Smooth muscle cell (in vitro differentiated cells): ENCODE results near the gene NFE2L3. TPM values are rescaled to one million over a fixed set of nuclear protein-coding genes. Genes with fewer than 3 reads are reported as not detected.
A peak's percentile ranks its signal among the peaks of the same experiment; 100 is the strongest.

Source experiments
- DNase-seq: peaks from one replicate; lab custom pipeline; 2025; ENCODE audit not compliant: unreplicated experiment; lab: John Stamatoyannopoulos, UW
- H2AFZ ChIP-seq: fragments of 200-600 bp; sonication (generic); 2 replicates; pipeline ENCODE4 v1.6.0; 2016; ENCODE audit warnings: antibody characterized with exemption, low read depth, mild to moderate bottlenecking
- H3F3A ChIP-seq: fragments of 200-600 bp; sonication (generic); 2 replicates; pipeline ENCODE4 v1.6.0; 2017; ENCODE audit warnings: antibody characterized with exemption, low read depth
- H3K27ac ChIP-seq: fragments of 200-600 bp; sonication (generic); 2 replicates; pipeline ENCODE4 v1.5.1; 2016; ENCODE audit warnings: low read depth, mild to moderate bottlenecking
- H3K27me3 ChIP-seq: fragments of 200-600 bp; sonication (generic); 2 replicates; pipeline ENCODE4 v1.6.1; 2016; ENCODE audit warnings: low read depth, mild to moderate bottlenecking
- H3K36me3 ChIP-seq: fragments of 200-600 bp; sonication (generic); 2 replicates; pipeline ENCODE4 v1.5.1; 2016; ENCODE audit warnings: low read depth
- H3K4me1 ChIP-seq: fragments of 200-600 bp; sonication (generic); 2 replicates; pipeline ENCODE4 v1.5.1; 2016; ENCODE audit warnings: low read depth
- H3K4me2 ChIP-seq: fragments of 200-600 bp; sonication (generic); 2 replicates; pipeline ENCODE4 v1.6.0; 2016; ENCODE audit warnings: mild to moderate bottlenecking
- H3K4me3 ChIP-seq: fragments of 200-600 bp; sonication (generic); 2 replicates; pipeline ENCODE4 v1.5.1; 2016; ENCODE audit warnings: mild to moderate bottlenecking
- H3K79me2 ChIP-seq: fragments of 200-600 bp; sonication (generic); 2 replicates; pipeline ENCODE4 v1.6.0; 2016; ENCODE audit warnings: low read depth, mild to moderate bottlenecking
- H3K9ac ChIP-seq: fragments of 200-600 bp; sonication (generic); 2 replicates; pipeline ENCODE4 v1.6.0; 2016; ENCODE audit warnings: low read depth
- H3K9me3 ChIP-seq: fragments of 200-600 bp; sonication (generic); replicated peaks from 2 replicates; pipeline ENCODE4 v1.5.1; 2016; ENCODE audit warnings: low read depth
- H4K20me1 ChIP-seq: fragments of 200-600 bp; sonication (generic); 2 replicates; pipeline ENCODE4 v1.6.0; 2016; ENCODE audit warnings: low read depth
- WGBS: methylation state at CpG from one replicate; pipeline ENCODE4 v1.1.7; 2016; ENCODE audit warnings: low lambda C conversion rate; 5-methylcytosine and 5-hydroxymethylcytosine counted together
- polyA plus RNA-seq: library from polyadenylated mRNA; unstranded; fragments of >200 nt; fragmentation: Nextera tagmentation; extraction: Ambion mirVana; gene quantifications from 2 replicates; pipeline ENCODE4 v1.2.1, GENCODE V29; 2016
- total RNA-seq: library from RNA; depleted of rRNA; stranded (reverse); fragments of >200 nt; gene quantifications from 2 replicates; pipeline ENCODE4 v1.2.3, GENCODE V29; 2014
- TF ChIP-seq, protein P1 (sequence below): fragments of 200-600 bp; sonication (generic); IDR thresholded peaks from 2 replicates; pipeline ENCODE4 v1.5.1; 2017; ENCODE audit warnings: borderline replicate concordance, mild to moderate bottlenecking, antibody characterized with exemption; ENCODE audit not compliant: insufficient read depth, poor library complexity, severe bottlenecking

The NFE2L3 gene
- total and polyA plus RNA-seq, 2 experiments from 2014 or later: 2.4 to 5.5 TPM

DNA sequence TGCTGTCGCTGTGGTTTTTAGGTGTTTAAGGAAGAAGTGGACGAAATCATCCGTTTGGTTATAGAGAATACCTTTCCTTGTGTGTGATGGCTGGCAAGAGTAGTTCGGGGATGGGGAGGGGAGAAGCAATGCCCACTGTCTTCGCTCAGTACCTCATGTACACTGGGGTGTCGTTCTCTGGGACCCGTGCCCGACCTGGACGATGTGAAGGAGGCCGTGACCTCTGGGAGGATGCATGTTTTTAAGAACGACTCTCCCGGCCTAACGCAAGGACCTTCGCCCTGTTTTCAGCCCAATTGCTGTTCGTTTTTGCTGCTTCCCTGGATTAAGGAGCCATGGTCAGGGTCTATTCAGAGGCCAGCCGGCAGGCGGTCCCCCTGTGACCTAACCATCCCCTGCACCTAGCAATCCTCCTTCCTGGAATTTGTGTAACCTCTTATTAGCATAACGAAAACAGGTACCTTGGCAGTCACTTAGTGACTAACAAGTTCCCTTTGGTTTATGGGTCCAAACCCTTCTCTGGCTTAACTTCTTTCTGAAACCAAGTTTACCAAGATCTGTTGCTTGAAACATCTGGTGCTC, 1.3 kb downstream of the NFE2L3 start:
- no peaks in the 10 kb centered on the region for H3K36me3 ChIP-seq
- peak overlapping the region; percentile 33 for H2AFZ ChIP-seq
- peak overlapping the region; percentile 86 for H3K4me2 ChIP-seq
- H3K9me3 ChIP-seq: no peaks in the 10 kb centered on the region
- WGBS: 10% methylated on average over 18 of the region's 18 CpGs
- TF ChIP-seq, protein P1, sequence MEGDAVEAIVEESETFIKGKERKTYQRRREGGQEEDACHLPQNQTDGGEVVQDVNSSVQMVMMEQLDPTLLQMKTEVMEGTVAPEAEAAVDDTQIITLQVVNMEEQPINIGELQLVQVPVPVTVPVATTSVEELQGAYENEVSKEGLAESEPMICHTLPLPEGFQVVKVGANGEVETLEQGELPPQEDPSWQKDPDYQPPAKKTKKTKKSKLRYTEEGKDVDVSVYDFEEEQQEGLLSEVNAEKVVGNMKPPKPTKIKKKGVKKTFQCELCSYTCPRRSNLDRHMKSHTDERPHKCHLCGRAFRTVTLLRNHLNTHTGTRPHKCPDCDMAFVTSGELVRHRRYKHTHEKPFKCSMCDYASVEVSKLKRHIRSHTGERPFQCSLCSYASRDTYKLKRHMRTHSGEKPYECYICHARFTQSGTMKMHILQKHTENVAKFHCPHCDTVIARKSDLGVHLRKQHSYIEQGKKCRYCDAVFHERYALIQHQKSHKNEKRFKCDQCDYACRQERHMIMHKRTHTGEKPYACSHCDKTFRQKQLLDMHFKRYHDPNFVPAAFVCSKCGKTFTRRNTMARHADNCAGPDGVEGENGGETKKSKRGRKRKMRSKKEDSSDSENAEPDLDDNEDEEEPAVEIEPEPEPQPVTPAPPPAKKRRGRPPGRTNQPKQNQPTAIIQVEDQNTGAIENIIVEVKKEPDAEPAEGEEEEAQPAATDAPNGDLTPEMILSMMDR: no peak
- no peak overlapping the region for H3K27ac ChIP-seq
- H3K9ac ChIP-seq: no peak overlapping the region
- peaks cover 38% of the 10 kb centered on the region for H3K27me3 ChIP-seq
- no peaks in the 10 kb centered on the region for H3K79me2 ChIP-seq
- H3K4me1 ChIP-seq: peaks cover 11% of the 10 kb centered on the region
- H3F3A ChIP-seq: peaks cover 5% of the 10 kb centered on the region
- no peak for DNase-seq
- H3K4me3 ChIP-seq: peak overlapping the region; percentile 53
- no peaks in the 10 kb centered on the region for H4K20me1 ChIP-seq

DNA sequence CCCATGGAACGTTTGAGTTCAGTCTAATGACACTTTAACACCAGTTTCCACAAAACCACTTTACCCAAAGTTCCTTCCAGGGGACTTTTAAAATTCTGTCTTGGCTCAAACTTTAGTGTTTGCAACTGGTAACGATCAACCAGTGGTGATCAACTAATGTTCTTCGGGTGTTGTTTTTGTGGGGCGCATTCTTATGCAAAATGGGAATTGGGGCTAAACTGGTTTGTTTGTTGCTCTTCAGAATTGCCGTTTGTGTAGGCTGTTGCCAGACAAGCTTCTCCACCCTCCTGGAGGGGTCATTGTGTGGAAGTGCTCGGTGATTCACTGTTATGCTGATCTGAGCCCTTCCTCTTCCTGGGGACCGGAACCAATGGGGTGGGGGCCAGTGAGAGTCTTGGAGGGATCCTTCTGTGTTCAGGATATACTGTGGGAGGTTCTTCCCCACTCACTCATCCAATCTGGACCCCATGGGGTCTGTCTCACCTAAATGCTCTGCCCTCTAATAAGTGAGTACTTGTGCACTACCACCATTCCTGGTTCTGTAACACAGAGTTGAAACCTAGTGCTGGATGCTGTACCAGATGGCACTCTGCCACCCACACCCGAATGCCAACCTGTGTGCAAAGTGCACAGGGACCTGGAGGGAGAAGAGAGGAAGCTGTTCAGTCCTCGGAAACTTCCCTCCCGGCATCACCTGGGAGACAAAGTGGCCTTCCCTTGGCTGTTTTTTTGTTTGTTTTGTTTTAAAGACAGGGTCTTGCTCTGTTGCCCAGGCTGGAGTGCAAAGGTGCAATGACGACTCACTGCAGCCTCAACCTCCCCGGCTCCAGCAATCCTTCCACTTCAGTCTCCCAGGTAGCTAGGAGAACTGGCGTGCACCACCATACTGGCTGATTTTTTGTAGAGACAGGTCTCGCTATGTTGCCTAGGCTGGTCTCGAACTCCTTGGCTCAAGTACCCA, 2.1 kb downstream of the NFE2L3 start:
- peaks cover 11% of the 10 kb centered on the region for H3K4me1 ChIP-seq
- TF ChIP-seq, protein P1: no peak
- H3K27ac ChIP-seq: no peak overlapping the region
- H3K4me3 ChIP-seq: no peak overlapping the region
- no peaks in the 10 kb centered on the region for H4K20me1 ChIP-seq
- no peak overlapping the region for H3K9ac ChIP-seq
- H3K79me2 ChIP-seq: no peaks in the 10 kb centered on the region
- peaks cover 38% of the 10 kb centered on the region for H3K27me3 ChIP-seq
- DNase-seq: no peak
- no peaks in the 10 kb centered on the region for H3K36me3 ChIP-seq
- H3K9me3 ChIP-seq: no peaks in the 10 kb centered on the region
- 62% methylated on average over 15 of the region's 15 CpGs for WGBS
- peaks cover 5% of the 10 kb centered on the region for H3F3A ChIP-seq
- H2AFZ ChIP-seq: no peak overlapping the region
- H3K4me2 ChIP-seq: peak overlapping the region; percentile 86

DNA sequence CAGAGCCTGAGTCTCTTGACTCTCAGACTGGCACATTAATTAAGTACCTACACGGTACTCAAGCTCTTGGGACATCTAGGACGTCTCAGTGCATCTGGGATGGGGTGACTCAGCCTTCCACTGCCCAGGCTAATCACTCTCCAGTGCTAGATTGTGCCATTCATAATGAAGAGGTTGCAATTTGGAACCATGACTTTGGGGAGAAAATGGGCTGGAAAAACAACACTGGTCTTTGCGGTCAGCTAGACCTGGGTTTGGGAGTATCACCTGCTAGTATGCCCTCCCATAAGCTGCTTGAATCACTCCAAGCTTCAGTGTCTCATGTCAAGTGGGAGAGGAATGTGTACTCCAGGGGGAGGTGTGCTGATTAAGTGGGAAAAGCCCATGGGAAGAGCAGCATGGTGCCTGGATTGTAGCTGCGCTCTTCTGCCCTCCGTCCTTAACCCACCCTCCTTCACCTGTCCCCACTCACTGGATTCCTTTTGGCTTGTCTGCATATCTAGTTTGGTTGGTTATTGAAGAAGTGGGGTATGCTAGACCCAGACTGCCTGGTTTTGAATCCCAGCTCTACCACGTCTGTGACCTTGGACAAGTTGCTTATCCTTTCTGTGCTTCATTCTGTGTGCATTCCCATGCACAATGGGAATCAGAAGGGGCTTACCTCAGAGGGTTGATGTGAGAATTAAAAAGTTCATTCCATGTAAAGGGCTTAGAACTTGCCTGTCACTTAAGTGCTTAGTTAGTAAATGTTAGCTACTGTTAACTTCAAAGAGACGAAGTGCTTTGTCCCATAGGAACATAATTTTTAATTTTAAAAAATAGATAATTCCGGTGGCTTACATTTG, 3.8 kb downstream of the NFE2L3 start:
- peak overlapping the region; percentile 91 for H3K27ac ChIP-seq
- TF ChIP-seq, protein P1: no peak
- peak overlapping the region; percentile 77 for H3K4me2 ChIP-seq
- H4K20me1 ChIP-seq: no peaks in the 10 kb centered on the region
- H3K4me3 ChIP-seq: peak overlapping the region; percentile 20
- no peaks in the 10 kb centered on the region for H3K36me3 ChIP-seq
- H3K27me3 ChIP-seq: peaks cover 35% of the 10 kb centered on the region
- DNase-seq: no peak
- peak overlapping the region; percentile 73 for H3K9ac ChIP-seq
- H3K9me3 ChIP-seq: no peaks in the 10 kb centered on the region
- WGBS: 49% methylated on average over 8 of the region's 8 CpGs
- H3K79me2 ChIP-seq: no peaks in the 10 kb centered on the region
- peaks cover 5% of the 10 kb centered on the region for H3F3A ChIP-seq
- peaks cover 11% of the 10 kb centered on the region for H3K4me1 ChIP-seq
- no peak overlapping the region for H2AFZ ChIP-seq
